ENCODE results near the gene SYNE3.
A peak's percentile ranks its signal among the peaks of the same experiment; 100 is the strongest.

The SYNE3 gene

DNA sequence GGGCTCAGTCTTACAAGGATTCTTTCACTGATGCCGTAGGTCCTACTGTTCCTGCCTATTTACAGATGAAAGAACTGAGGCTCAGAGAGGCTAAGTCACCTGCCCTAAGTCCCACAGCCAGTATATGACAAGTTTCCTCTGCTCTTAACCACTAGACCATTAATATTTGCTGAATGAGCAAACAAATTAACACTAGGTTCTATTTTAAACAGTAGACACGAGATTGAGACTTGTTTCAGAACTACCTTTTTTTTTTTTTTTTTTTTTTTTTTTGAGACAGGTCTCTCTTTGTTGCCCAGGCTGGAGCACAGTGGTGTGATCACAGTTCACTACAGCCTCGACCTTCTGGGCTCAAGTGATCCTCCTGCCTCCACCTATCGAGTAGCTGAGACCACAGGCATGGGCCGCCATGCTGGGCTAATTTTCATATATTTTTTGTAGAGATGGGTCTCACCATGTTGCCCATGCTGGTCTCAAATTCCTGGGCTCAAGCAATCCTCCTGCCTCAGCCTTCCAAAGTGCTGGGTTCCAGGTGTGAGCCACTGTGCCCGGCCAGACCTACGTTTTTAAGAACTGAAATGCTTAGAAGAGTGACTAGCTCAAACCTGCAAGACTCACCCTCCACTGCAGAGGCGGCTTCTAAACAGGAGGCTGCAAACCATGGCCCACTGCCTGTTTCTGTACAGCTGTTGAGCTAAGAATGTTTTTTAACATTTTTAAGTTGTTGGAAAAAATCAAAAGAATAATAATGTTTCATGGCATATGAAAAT is 12.9 kb downstream of the SYNE3 start:
- no peaks in the 10 kb centered on the region for H3K36me3 ChIP-seq (ENCODE audit: control insufficient read depth, insufficient read depth, low read length)
- H3K4me3 ChIP-seq (ENCODE audit: extremely low read depth, insufficient read depth, low read length, poor library complexity, severe bottlenecking) = no peak overlapping the region
- no peaks in the 10 kb centered on the region for H3K9me3 ChIP-seq (ENCODE audit: control insufficient read depth, low read length)
- H3K27ac ChIP-seq (ENCODE audit: low read depth, low read length, severe bottlenecking) = no peak overlapping the region
- WGBS, 2 experiments (ENCODE audit: insufficient coverage in 2 of 2) = 90 to 95% methylated on average over 5 to 7 of the region's 8 CpGs
- H3K4me1 ChIP-seq (ENCODE audit: control insufficient read depth, insufficient read depth, low read length, poor library complexity, severe bottlenecking) = peaks cover 73% of the 10 kb centered on the region

- peak overlapping the region; percentile 10 for H3K27ac ChIP-seq (ENCODE audit: low read depth, low read length, severe bottlenecking)
- H3K36me3 ChIP-seq (ENCODE audit: control insufficient read depth, insufficient read depth, low read length) = no peaks in the 10 kb centered on the region
- WGBS, 2 experiments (ENCODE audit: insufficient coverage in 2 of 2) = 89 to 91% methylated on average over 12 to 14 of the region's 14 CpGs
- H3K4me3 ChIP-seq (ENCODE audit: extremely low read depth, insufficient read depth, low read length, poor library complexity, severe bottlenecking) = no peak overlapping the region
- H3K4me1 ChIP-seq (ENCODE audit: control insufficient read depth, insufficient read depth, low read length, poor library complexity, severe bottlenecking) = peaks cover 72% of the 10 kb centered on the region
- H3K9me3 ChIP-seq (ENCODE audit: control insufficient read depth, low read length) = no peaks in the 10 kb centered on the region
These were observed 14.0 kb downstream of the SYNE3 start for GRCh38 chr14:95502381-95502950.

DNA sequence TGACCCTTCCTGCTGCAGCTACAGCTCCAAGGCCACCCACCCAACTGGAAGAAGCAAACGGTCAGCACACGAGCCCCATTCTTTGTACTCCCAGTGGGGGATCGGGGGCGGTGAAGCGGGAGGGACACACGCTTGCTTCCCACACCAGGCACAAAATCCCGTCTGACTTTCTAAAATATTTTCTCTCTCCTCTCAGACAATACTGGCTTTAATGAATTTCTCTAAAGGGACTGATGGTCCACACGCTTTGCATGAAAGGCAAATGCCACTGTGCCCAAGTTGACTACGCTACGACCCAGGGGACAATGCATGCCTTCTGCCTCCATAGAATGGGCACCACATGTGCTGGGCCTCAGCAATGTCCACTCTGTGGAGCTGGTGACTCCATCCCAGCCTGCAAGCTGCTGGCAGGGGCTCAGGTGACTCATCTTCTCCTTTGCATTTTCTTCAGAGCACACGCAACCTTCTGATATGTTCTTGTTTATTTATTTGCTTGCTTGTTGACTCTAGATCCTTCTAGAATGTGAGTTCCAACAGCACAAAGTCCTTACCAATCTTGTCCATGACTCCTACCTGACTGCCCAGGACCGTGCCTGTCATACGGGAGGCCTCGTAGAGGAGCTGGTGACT is 15.6 kb downstream of the SYNE3 start:
- peak overlapping the region; percentile 36 for H3K27ac ChIP-seq (ENCODE audit: low read depth, low read length, severe bottlenecking)
- H3K9me3 ChIP-seq (ENCODE audit: control insufficient read depth, low read length) = no peaks in the 10 kb centered on the region
- WGBS, 2 experiments (ENCODE audit: insufficient coverage in 2 of 2) = 82 to 85% methylated on average over 10 to 11 of the region's 14 CpGs
- H3K36me3 ChIP-seq (ENCODE audit: control insufficient read depth, insufficient read depth, low read length) = no peaks in the 10 kb centered on the region
- H3K4me3 ChIP-seq (ENCODE audit: extremely low read depth, insufficient read depth, low read length, poor library complexity, severe bottlenecking) = no peak overlapping the region
- peaks cover 74% of the 10 kb centered on the region for H3K4me1 ChIP-seq (ENCODE audit: control insufficient read depth, insufficient read depth, low read length, poor library complexity, severe bottlenecking)

- H3K27ac ChIP-seq (ENCODE audit: low read depth, low read length, severe bottlenecking) = no peak overlapping the region
- WGBS, 2 experiments (ENCODE audit: insufficient coverage in 2 of 2) = 94% methylated on average over 13 to 14 of the region's 14 CpGs
- peaks cover 79% of the 10 kb centered on the region for H3K4me1 ChIP-seq (ENCODE audit: control insufficient read depth, insufficient read depth, low read length, poor library complexity, severe bottlenecking)
- no peaks in the 10 kb centered on the region for H3K36me3 ChIP-seq (ENCODE audit: control insufficient read depth, insufficient read depth, low read length)
- H3K4me3 ChIP-seq (ENCODE audit: extremely low read depth, insufficient read depth, low read length, poor library complexity, severe bottlenecking) = no peak overlapping the region
- H3K9me3 ChIP-seq (ENCODE audit: control insufficient read depth, low read length) = no peaks in the 10 kb centered on the region
These were observed 16.2 kb downstream of the SYNE3 start for GRCh38 chr14:95500201-95500681.

- Histone ChIP-seq H3K36me3 (ENCODE audit: control insufficient read depth, insufficient read depth, low read length) (no peaks in the 10 kb centered on the region), H3K4me1 (ENCODE audit: control insufficient read depth, insufficient read depth, low read length, poor library complexity, severe bottlenecking) (peaks cover 72% of the 10 kb centered on the region), H3K9me3 (ENCODE audit: control insufficient read depth, low read length) (no peaks in the 10 kb centered on the region), H3K27ac (ENCODE audit: low read depth, low read length, severe bottlenecking) (no peak overlapping the region), H3K4me3 (ENCODE audit: extremely low read depth, insufficient read depth, low read length, poor library complexity, severe bottlenecking) (no peak overlapping the region)
- WGBS, 2 experiments (ENCODE audit: insufficient coverage in 2 of 2) = no CpG with 5 or more reads among the region's 1 CpG
These were observed 17.1 kb downstream of the SYNE3 start for GRCh38 chr14:95499354-95499750.

GRCh38 chr14:95498622-95499353 is 17.7 kb downstream of the SYNE3 start:
- no peaks in the 10 kb centered on the region for H3K9me3 ChIP-seq (ENCODE audit: control insufficient read depth, low read length)
- no peaks in the 10 kb centered on the region for H3K36me3 ChIP-seq (ENCODE audit: control insufficient read depth, insufficient read depth, low read length)
- 91 to 97% methylated on average over 9 of the region's 9 CpGs for WGBS, 2 experiments (ENCODE audit: insufficient coverage in 2 of 2)
- peaks cover 66% of the 10 kb centered on the region for H3K4me1 ChIP-seq (ENCODE audit: control insufficient read depth, insufficient read depth, low read length, poor library complexity, severe bottlenecking)
- no peak overlapping the region for H3K4me3 ChIP-seq (ENCODE audit: extremely low read depth, insufficient read depth, low read length, poor library complexity, severe bottlenecking)
- no peak overlapping the region for H3K27ac ChIP-seq (ENCODE audit: low read depth, low read length, severe bottlenecking)

DNA sequence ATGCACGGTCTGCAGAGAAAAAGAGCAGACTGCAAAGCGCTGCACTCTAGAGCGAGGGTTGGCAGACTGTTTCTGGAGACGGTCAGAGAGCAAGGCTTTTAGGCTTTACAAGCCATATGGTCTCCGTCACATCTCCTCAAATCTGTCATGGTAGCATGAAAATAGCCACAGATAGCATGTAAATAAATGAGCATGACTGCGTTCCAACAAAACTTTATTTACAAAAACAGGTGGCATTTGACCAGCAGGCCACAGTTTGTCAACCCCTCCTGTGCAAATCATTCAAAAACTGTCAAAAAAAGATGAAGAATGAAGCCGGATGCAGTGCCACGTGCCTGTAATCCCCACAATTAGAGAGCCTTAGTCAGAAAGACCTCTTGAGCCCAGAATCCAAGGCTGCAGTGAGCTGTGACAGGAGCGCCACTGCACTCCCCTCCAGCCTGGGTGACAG is 18.9 kb downstream of the SYNE3 start:
- Histone ChIP-seq H3K27ac (ENCODE audit: low read depth, low read length, severe bottlenecking) (peak overlapping the region; percentile 95), H3K4me3 (ENCODE audit: extremely low read depth, insufficient read depth, low read length, poor library complexity, severe bottlenecking) (no peak overlapping the region), H3K36me3 (ENCODE audit: control insufficient read depth, insufficient read depth, low read length) (no peaks in the 10 kb centered on the region), H3K9me3 (ENCODE audit: control insufficient read depth, low read length) (no peaks in the 10 kb centered on the region), H3K4me1 (ENCODE audit: control insufficient read depth, insufficient read depth, low read length, poor library complexity, severe bottlenecking) (peaks cover 60% of the 10 kb centered on the region)
- 84 to 87% methylated on average over 8 of the region's 9 CpGs for WGBS, 2 experiments (ENCODE audit: insufficient coverage in 2 of 2)

DNA sequence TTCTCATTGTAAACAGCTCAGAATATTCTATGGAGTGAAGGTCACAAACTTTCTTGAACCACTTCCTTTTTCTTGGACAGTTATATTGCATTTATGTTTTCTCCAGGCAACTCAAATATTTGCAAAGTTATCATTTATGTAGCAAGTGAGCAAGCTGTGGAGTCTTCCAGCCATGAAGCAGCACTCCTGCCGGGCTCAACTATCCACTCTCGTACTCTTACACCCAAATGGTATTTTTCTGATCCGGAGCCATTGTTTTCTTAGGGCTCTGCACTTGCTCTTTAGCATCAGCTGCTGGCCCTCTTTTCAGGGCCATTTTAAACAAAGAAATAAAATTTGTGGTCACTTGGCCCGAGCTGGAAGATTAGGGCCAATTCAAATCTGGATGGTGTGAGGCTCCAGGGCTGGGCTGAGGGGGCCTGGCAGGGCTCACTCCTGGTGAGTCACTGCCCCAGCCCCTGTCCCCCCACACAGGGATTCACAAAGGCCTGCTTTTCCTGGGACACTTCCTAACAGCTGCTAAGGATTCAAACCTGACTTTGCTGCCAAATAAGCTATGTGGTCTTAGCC is 19.7 kb downstream of the SYNE3 start:
- H3K4me3 ChIP-seq (ENCODE audit: extremely low read depth, insufficient read depth, low read length, poor library complexity, severe bottlenecking) = no peak overlapping the region
- H3K36me3 ChIP-seq (ENCODE audit: control insufficient read depth, insufficient read depth, low read length) = no peaks in the 10 kb centered on the region
- peak overlapping the region; percentile 95 for H3K27ac ChIP-seq (ENCODE audit: low read depth, low read length, severe bottlenecking)
- H3K9me3 ChIP-seq (ENCODE audit: control insufficient read depth, low read length) = no peaks in the 10 kb centered on the region
- peaks cover 52% of the 10 kb centered on the region for H3K4me1 ChIP-seq (ENCODE audit: control insufficient read depth, insufficient read depth, low read length, poor library complexity, severe bottlenecking)
- 55 to 68% methylated on average over 3 to 4 of the region's 4 CpGs for whole genome bisulfite sequencing, 2 experiments (ENCODE audit: insufficient coverage in 2 of 2)

GRCh38 chr14:95496111-95496681 is 20.3 kb downstream of the SYNE3 start:
- peaks cover 50% of the 10 kb centered on the region for H3K4me1 ChIP-seq (ENCODE audit: control insufficient read depth, insufficient read depth, low read length, poor library complexity, severe bottlenecking)
- no peaks in the 10 kb centered on the region for H3K9me3 ChIP-seq (ENCODE audit: control insufficient read depth, low read length)
- H3K4me3 ChIP-seq (ENCODE audit: extremely low read depth, insufficient read depth, low read length, poor library complexity, severe bottlenecking) = no peak overlapping the region
- WGBS, 2 experiments (ENCODE audit: insufficient coverage in 2 of 2) = 20 to 37% methylated on average over 2 to 4 of the region's 4 CpGs
- peak overlapping the region; percentile 95 for H3K27ac ChIP-seq (ENCODE audit: low read depth, low read length, severe bottlenecking)
- no peaks in the 10 kb centered on the region for H3K36me3 ChIP-seq (ENCODE audit: control insufficient read depth, insufficient read depth, low read length)

GRCh38 chr14:95495538-95496025 is 20.9 kb downstream of the SYNE3 start:
- no peak overlapping the region for H3K4me3 ChIP-seq (ENCODE audit: extremely low read depth, insufficient read depth, low read length, poor library complexity, severe bottlenecking)
- 94 to 100% methylated on average over 5 to 6 of the region's 8 CpGs for WGBS, 2 experiments (ENCODE audit: insufficient coverage in 2 of 2)
- no peaks in the 10 kb centered on the region for H3K36me3 ChIP-seq (ENCODE audit: control insufficient read depth, insufficient read depth, low read length)
- H3K27ac ChIP-seq (ENCODE audit: low read depth, low read length, severe bottlenecking) = peak overlapping the region; percentile 95
- H3K4me1 ChIP-seq (ENCODE audit: control insufficient read depth, insufficient read depth, low read length, poor library complexity, severe bottlenecking) = peaks cover 44% of the 10 kb centered on the region
- no peaks in the 10 kb centered on the region for H3K9me3 ChIP-seq (ENCODE audit: control insufficient read depth, low read length)

Measured in mesodermal cell (in vitro differentiated cells).